Inflammatory macrophage (primary cell): ENCODE results near the gene UBE2L6.
A peak's percentile ranks its signal among the peaks of the same experiment; 100 is the strongest.

ENCODE experiments used
- DNase-seq, 2 donors: peaks; one replicate each; pipeline ENCODE4 v3.0.0-alpha.2; 2020 to 2022
- total RNA-seq, 18 experiments: gene quantifications; one replicate each; lab custom pipeline; 2026; ENCODE audit warnings: mixed read lengths in 6 of 18, inconsistent platforms in 2 of 18; lab: John Stamatoyannopoulos, UW

The UBE2L6 gene
- 50.1 to 214 (median 73.1) reads per million in 18 experiments for total RNA-seq

- peak in 1 of 2 donors; percentile 52 for DNase-seq
These were observed at the start of gene UBE2L6 for GRCh38 chr11:57567515-57568329. Gene UBE2L6 (minus strand): TSS chr11:57567672. CDS start chr11:57567611, 61 bp downstream.

GRCh38 chr11:57616595-57616994, 49.1 kb upstream of the UBE2L6 start:
- DNase-seq: no peak

GRCh38 chr11:57615308-57615707, 47.8 kb upstream of the UBE2L6 start:
- DNase-seq: no peak

GRCh38 chr11:57614234-57614772, 46.8 kb upstream of the UBE2L6 start:
- no peak for DNase-seq

GRCh38 chr11:57610170-57610569, 42.7 kb upstream of the UBE2L6 start:
- no peak for DNase-seq

- DNase-seq: no peak
These were observed 37.6 kb upstream of the UBE2L6 start for GRCh38 chr11:57605028-57605420.

- no peak for DNase-seq
These were observed 37.0 kb upstream of the UBE2L6 start for GRCh38 chr11:57604296-57605027.

- DNase-seq: no peak
These were observed 33.8 kb upstream of the UBE2L6 start for GRCh38 chr11:57601297-57601696.

GRCh38 chr11:57599381-57599780, 31.9 kb upstream of the UBE2L6 start:
- DNase-seq: no peak

GRCh38 chr11:57598831-57599155, 31.3 kb upstream of the UBE2L6 start:
- DNase-seq: no peak

GRCh38 chr11:57597916-57598830, 30.7 kb upstream of the UBE2L6 start:
- peak in 1 of 2 donors; percentile 16 for DNase-seq

- DNase-seq: no peak
These were observed 30.0 kb upstream of the UBE2L6 start, which contains the start of gene SERPING1 for GRCh38 chr11:57597461-57597915. Gene SERPING1 (plus strand): TSS chr11:57597685. CDS start chr11:57598271, 586 bp downstream.

- no peak for DNase-seq
These were observed 28.9 kb upstream of the UBE2L6 start for GRCh38 chr11:57596266-57596885.

- DNase-seq: peak; percentile 20 to 33
These were observed 20.7 kb upstream of the UBE2L6 start for GRCh38 chr11:57588046-57588710.

- peak; percentile 39 to 49 for DNase-seq
These were observed 19.3 kb upstream of the UBE2L6 start for GRCh38 chr11:57586711-57587245.

GRCh38 chr11:57585301-57585700, 17.8 kb upstream of the UBE2L6 start:
- DNase-seq: peak in 1 of 2 donors; percentile 9

- no peak for DNase-seq
These were observed 16.9 kb upstream of the UBE2L6 start for GRCh38 chr11:57584341-57584740.

GRCh38 chr11:57574061-57574460, 6.6 kb upstream of the UBE2L6 start:
- DNase-seq: no peak

- DNase-seq: peak; percentile 45 to 56
These were observed 4.1 kb upstream of the UBE2L6 start for GRCh38 chr11:57571606-57572005.

GRCh38 chr11:57568330-57568766, 876 bp upstream of the UBE2L6 start:
- DNase-seq: peak; percentile 87 to 90
